Head of caudate nucleus (tissue), 42 donors: ENCODE measurements around the gene SPRED3.

ENCODE experiments used
- DNase-seq, 42 donors: peaks; one replicate each; pipeline versions ENCODE4 v3.0.0 to v3.0.0-alpha.2; 2020 to 2021; ENCODE audit warnings: mixed read lengths in 7 of 42
- intact Hi-C: fragments of 100-400 bp; cut with DNase I; formaldehyde crosslinking; loops from one replicate; pipeline ENCODE4 v1.15.0; 2022

The SPRED3 gene

DNA sequence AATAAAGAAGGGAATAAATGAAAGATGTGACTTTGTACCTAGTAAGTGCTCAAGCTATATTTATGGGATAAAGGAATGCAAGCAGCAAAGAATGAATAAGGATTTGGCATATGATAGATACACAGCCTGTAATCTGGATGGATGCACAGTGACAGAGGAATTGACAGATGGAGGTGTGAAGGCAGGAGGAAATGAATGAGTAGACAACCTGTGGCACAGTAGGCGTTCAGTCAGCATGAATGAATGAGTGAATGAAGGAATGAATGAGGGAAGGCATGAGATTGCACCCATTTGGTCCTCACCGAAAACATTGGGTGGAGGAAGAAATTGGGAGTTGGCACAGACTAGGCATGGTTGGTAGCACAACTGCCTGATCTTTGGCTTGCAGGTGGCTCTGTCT, 18.9 kb upstream of the SPRED3 start:
- DNase-seq = no peak
- intact Hi-C loops = no loop called here

DNA sequence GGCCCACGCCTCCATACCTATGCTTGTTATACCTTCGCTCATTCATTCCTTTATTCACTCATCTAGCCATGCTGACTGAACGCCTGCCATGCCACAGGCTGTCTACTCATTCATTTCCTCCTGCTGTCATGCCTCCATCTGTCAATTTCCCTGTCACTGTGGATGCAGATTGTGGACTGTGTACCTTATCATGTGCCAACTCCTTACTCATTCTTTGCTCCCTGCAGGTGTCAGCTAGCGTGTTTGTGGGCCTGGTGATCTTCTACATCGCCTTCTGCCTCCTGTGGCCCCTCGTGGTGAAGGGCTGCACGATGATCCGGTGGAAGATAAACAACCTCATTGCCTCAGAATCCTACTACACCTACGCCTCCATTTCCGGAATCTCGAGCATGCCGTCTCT, 18.2 kb upstream of the SPRED3 start:
- DNase-seq = no peak
- intact Hi-C loops = no loop called here

DNA sequence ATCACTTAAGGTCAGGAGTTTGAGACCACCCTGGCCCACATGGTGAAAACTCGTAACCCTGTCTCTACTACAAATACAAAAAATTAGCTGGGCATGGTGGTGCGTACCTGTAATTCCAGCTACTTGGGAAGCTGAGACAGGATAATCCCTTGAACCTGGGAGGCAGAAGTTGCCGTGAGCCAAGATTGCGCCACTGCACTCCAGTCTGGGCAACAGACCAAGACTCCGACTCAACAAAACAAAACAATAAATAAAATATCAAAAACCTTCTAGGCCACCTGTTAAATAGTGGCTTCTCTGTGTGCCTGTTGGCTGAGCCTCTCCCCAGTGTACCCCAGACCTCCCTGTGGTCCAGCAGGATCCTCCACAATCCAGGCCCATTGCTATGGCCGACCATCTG, 17.4 kb upstream of the SPRED3 start:
- DNase-seq = no peak
- intact Hi-C loops = no loop called here

DNA sequence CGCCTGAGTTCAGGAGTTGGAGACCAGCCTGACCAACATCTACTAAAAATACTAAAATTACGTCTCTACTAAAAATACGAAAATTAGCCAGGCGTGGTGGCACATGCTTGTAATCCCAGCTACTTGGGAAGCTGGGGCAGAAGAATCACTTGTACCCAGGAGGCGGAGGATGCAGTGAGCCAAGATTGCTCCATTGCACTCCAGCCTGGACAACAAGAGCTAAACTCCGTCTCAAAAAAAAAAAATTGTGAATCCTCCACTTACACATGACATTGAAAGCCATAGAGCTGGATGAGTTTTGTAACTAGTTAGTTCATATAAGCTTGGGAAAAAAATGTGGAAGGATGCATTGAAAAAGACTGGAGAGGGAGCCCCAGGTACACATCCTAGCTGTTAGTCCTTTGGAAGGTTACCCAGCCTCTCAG, 14.6 kb upstream of the SPRED3 start:
- intact Hi-C loops = loop anchor here (1.0 kb wide), 1 partner anchor 38 kb away; no protein-coding TSS in a partner anchor
- peak in 3 of 42 donors; percentile 9 to 18 (median 9) for DNase-seq

DNA sequence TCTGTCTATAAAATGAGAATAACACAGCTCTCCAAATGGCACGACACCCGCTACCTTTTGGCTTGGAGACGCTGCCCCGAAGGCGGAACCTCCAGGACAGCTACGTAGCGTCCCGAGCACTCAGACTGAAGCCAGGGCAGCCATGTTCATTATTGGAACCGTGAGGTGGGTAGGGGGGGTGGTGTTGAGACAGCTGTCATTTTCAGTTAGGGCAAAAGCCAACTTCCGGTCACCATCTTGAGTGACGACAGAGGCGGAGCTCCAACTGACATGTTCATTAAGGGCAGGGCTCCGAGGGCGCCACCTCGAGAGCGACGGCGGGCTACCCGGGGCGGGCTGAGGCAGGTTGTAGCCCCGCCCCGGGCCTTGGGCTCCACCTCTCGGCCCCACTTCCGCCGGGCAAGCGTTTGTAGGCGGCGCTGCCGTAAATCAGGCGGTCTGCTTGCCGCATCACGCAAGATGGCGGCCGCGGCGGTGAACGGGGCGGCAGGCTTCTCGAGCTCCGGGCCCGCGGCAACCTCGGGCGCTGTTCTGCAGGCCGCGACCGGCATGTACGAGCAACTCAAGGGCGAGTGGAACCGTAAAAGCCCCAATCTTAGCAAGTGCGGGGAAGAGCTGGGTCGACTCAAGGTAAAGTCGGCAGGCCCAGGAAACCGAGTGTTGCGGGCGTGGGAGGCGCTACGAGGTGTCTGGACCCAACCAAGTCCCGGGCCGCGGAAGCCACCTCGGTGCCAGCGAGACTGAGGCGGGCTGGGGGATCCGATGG, 14.0 kb upstream of the SPRED3 start, which contains the start of gene PSMD8:
Gene PSMD8 (plus strand): TSS at position 240 of the 766 bp plus-strand sequence. CDS start 31 bp downstream, at position 271.
- intact Hi-C loops = loop anchor here (1.0 kb wide), 1 partner anchor 38 kb away; no protein-coding TSS in a partner anchor
- DNase-seq = peak; percentile 99 to 100 (median 100)

DNA sequence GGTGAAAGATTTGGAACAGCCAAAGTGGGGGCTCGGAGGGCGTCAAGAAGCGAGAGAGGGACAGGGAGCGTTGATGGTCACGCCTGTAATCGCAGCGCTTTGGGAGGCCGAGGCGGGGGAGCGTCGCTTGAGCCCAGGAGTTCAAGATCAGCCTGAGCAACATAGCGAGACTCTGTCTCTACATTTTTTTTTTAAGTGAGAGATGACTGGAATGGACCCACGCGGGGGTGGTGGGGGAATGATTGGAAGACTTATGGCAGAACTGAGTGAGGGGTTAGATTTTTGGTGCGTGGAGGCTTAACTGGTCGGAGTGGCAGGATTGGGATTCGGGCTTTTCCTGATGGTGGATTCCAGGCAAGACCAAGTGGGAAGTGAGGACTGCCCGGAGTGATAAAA, 13.4 kb upstream of the SPRED3 start:
- intact Hi-C loops = no loop called here
- DNase-seq = peak in 1 of 42 donors; percentile 21

DNA sequence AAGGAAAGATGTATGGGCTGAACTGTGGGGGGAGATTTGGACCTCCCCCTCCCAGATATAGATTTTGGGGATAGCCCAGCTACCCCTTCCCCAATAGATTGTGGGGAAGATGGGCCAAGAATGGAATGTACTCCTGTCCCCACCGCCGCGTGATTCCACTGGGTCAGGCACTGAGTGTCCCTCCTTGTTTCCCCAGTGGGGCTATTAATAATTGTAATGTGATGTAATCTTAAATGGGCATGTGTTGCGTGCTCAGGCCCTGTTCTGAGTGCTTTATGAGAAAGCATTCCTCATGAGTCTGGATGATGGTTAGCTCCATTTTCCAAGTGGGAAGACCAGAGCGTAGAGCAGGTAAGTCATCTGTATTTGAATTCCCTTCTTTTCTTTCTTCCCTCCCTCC, 12.7 kb upstream of the SPRED3 start:
- no peak for DNase-seq

DNA sequence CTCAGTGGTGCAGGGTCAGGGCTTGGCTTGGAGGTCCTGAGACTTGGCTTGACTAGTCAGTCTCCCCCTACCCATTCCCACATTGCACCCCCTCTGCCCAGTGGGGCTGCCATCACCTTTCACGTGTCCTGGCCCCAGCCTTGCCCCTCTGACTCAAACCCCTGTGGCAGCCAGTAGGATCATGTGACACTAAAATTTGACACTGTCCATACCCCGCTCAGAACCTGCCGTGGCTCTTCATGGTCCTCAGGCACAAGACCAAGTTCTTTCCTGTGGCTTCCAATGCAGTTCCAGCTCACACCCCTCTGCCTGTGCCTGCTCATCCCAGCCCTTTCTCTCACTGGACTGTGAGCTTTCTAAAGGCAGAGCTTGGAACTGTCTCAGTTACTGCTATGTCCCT, 11.9 kb upstream of the SPRED3 start:
- intact Hi-C loops = no loop called here
- DNase-seq = no peak

More for the DNA sequence above, 12.7 kb upstream of the SPRED3 start:
- intact Hi-C loops = no loop called here

DNA sequence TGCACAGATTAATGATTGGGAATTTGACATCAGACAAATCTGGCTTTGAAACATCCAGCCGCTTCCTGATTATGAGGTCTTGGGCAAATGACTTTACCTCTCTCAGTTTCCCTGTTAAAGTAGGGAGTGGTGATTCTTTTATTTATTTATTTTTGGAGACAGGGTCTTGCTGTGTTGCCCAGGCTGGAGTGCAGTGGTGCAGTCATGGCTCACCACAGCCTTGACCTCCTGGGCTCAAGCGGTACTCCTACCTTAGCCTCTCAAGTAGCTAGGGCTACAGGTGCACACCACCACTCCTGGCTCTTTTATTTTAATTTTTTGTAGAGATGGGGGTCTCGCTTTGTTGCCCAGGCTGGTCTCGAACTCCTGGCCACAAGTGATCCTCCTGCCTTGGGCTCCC, 11.4 kb upstream of the SPRED3 start:
- intact Hi-C loops = no loop called here
- no peak for DNase-seq

DNA sequence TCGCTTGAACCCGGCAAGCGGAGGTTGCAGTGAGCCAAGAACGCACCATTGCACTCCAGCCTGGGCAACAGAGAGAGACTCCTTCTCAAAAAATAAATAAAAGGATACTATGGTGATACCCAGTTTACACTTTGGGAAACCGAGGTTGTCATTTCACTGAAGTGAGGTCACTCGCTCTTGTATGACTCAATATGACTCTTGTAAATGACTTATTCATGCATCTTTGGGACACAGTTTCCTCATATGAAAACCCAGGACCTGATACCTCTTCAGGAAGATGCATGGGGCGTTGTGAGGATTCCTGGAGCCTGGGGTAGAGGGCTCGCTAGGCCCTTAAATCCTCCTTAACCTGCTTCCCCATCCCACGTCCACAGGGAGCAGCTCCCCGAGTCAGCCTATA, 9.6 kb upstream of the SPRED3 start:
- intact Hi-C loops = no loop called here

DNA sequence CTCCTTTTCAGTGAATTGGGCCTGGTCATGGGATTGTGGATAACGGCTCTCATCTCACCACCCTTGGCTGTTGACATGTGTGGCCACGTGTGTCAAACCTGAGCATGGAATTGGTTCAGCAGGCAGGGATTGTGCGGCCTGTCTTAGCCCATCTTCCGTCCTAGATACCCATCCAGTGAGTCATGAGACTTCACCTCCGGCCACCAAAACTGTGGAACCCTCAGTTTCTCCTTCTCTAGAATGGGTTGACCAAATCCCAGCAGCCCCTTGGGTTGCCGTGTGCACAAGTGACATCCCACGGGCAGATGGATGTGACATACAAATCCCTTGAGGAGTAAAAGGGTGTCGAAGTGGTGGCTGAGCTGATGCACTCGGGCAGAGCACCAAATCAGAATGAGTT, 7.4 kb upstream of the SPRED3 start:
- intact Hi-C loops = no loop called here
- DNase-seq = no peak

More for the DNA sequence above, 9.6 kb upstream of the SPRED3 start:
- DNase-seq = no peak

DNA sequence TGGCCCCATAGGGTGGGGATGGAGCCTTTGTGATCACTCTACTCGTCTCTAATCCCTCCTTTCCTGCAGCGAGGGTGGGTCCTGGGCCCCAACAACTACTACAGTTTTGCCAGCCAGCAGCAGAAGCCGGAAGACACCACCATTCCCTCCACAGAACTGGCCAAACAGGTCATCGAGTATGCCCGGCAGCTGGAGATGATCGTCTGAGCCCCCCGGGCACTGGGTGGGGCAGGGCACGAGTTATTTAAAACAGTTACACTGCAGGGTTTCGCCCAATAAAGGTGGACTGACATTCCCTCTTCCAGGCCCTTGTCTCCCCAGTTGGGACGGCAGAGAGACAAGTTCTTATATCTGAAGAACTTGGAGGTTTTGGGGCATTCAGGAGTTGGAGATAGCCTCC, 5.3 kb upstream of the SPRED3 start:
- DNase-seq = no peak
- intact Hi-C loops = no loop called here

DNA sequence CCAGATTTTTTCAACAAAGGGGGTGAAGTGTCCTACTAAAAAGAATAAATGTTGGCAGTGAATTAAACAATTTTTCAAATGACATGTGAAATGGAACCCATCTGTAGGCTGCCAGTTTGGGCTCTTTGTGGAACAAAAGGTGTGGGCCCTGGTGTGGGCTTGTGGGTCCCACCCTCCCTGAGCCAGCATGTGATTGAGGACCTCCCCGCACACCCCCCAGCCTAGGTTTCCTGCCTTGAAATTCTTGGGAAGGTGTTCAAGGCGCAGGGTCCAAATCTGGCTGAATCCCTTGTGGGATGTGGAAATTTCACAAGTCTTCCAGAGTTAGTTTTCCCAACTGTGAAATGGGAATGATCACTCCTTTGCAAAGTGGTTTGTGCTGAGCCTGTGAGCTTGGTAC, 4.8 kb upstream of the SPRED3 start:
- intact Hi-C loops = no loop called here
- no peak for DNase-seq

DNA sequence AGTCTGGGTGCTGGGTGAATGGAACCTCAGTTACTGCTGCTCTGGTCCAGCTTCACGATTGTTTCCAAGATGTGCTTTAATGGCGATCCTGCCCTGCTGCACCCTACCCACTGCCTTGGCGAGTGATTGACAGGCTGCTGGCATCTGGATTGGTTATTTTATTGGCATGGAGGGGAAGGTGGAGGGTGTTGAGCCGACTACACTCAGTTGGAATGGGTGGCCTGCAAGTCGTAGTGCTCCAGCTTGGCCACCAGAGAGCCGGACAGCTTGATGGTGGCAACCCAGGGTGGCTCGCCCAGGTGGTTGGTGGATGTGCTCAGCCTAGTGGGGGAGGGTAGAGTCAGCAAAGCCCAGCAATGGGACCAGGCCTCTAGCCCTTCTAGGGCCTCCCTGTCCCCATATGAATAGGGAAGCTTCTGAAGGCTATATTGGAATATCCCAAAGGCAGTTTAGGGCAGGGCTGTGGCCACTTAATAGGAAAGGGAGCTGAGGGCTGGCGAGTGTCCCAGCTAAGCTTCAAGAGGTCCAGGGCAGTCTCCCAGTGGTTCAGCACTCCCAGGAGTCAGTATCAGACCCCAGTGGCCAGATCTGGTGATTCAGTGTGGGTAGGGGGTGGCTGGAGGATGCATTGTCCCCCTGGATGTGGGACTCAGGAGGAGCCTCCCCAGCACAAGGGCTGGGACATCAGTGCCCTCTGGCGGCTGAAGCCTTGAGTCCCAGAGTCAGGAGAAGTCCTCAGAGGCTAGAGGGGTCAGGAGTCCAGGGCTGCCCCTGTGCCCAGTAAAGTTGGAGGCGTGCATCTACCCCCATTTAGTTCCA, 4.1 kb upstream of the SPRED3 start:
- DNase-seq = no peak
- intact Hi-C loops = no loop called here

DNA sequence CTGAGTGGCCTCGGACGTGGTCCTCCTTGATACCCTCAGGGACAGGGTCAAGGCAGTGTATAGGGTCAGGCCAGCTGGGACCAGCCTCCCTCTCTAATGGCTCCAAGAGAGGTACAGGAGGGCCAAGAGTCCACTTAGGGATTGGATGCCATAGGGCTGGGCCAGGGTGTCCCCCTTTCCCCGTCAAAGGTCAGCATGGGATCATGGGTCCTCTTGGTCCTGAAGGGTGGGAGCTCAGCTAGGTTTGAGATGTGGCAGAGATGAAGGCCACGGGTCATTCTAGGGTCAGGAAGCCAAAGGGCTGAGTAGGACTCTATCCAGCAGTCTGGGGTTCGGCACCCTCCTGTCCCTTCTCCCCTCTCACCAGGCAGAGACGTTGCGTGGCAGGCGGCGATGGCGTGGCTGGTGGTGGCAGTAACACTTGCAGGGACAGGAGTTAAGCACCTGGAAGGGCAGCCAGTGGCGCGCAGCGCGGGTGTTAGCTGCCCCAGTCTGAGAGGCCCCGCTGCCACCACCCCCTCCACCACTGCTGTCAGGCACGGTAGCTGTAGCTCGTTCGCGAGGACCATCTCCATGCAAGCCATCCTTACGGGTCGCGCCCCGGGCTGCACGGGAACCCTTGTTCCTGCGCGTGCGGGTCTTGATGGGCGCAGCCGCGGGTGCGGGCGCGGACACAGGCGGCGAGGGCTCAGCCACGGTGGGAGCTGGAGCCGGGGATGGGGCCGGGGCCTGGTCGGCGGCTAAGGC, 3.3 kb upstream of the SPRED3 start:
- no peak for DNase-seq
- intact Hi-C loops = no loop called here

DNA sequence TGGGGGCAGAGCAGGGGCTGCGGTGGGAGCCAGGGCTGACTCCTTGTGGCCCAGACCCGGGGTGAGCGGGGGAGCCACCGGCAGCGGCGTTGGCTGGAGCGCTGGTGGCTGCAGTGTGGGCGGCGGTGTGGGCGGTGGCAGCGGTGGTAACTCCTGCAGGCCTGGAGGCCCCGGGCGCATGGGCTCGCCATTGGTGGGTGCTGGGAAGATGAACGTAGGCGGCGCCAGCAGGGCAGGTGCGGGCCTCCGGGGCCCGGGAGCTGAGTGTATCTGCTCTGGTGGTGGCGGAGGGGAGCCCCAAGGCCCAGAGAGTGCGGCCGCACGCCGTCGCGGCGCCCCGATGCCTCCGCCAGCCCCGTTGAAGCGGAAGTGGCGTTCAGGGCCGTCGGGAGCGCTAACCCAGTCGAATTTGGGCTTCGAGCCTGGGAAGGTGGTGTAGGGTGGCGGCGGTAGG, 2.7 kb upstream of the SPRED3 start:
- intact Hi-C loops = no loop called here
- DNase-seq = no peak

DNA sequence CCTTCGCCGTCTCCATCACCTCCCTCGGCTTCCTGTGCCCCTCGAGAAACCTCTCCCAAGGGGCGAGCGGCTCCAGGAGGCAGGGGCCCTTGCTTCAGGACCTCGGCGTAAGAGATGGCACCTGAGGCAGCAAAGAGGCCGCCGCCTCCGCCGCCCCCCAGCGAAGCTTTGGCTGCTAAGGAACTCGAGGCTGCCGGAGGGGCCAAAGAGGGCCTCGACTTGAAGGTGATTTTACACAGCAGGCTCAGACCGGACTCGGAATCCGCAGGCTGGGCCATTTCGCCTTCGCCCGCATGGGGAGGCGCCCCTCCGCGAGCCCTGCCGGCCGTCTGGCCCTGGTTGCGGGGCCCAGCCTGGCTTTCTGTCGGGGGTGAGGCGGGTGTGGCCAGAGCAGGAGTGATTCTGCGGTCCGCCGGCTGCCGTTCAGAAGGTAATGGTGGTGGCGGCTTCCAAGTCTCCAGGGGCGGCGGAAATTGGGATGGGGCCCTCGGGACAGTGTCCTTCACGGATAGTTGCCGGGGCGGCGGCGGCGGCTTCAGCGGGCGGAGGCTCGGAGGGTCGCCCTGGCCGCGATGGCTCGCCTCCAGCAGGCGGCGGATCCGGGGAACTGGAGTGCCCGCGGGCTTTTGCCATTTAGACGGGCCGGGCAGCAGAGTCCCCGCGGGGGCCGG, 2.1 kb upstream of the SPRED3 start:
- no peak for DNase-seq
- intact Hi-C loops = no loop called here

DNA sequence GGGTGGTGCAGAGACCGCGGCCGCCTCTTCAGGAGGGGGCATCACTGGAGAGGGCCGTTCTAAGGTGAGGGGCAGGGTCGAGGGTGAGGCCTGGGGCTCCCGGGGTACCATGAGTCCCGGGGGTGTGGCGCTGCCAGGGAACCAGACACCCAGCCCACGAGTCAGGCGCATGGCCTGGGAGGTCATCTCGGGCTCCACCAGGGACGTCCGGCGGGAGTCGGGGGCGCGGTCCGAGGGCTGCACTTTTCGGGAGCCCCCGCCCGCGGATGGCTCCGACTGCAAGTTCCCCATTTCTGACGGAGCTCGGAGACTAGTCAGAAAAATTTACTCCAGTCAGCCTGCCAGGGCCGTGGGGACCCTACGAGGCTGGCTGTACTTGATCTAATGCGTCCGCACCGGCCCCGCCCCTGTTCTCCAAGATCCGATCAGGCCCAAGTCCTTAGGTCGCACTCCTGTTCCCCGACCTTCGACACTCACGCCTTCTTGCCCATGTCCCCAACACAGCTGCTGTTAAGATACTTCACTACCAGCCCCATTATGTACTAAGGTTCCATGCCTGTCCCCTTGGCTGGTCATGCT, 1.4 kb upstream of the SPRED3 start:
- intact Hi-C loops = no loop called here
- peak in 3 of 42 donors; percentile 13 to 45 (median 29) for DNase-seq
